Measurements from ENCODE around the gene DDX1. TPM values are rescaled to one million over a fixed set of nuclear protein-coding genes. Genes with fewer than 3 reads are reported as not detected.

DDX1 gene
- total and polyA plus RNA-seq, 2 donors (not counting 3 experiments of a cell fraction or from before 2014, with no cell fraction given) = 41.2 to 117 TPM

DNA sequence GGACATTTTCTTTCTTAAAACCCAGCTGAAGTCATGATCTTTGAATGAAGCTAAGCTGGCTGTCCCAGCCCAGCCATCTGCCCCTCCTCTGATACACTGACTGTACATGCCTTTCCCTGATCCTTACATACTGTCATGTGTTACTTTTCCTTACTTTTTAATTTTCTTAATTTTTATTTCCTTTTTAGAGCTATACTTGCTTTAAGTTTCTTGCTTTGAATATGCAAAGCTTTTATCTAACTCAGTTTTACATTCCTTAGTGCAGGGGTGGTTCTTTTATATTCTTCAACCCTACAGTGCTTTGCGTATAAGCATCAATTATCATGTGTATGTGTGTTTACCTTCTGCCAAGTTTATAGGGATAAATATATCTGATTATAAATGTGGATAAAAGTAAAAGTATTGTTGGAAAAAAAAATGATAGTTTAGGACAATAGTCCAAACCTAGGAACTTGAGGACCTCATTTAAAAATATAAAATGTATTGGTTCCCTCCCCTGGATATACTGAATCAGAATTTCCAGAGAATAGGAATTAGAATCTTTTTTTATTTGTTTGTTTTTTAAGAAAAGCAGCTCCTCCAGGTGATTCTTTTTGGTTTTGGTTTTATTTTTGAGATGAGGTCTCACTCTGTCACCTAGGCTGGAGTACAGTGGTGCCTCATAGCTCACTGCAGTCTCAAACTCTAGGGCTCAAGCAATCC is 17.8 kb downstream of the DDX1 start:
- Histone ChIP-seq H3K4me3 (replicated peaks in 1 of 3; ENCODE audit: insufficient read depth in 1 of 3, low read depth in 1 of 3, low read length in 3 of 3) (no peak overlapping the region), H4K20me1 (replicated peaks; ENCODE audit: control insufficient read depth, extremely low read depth, insufficient read depth, low read length) (no peaks in the 10 kb centered on the region), H3K4me2 (ENCODE audit: insufficient read depth, low read length) (no peak overlapping the region), H3K79me2 (ENCODE audit: control insufficient read depth, insufficient read depth, low read length) (no peaks in the 10 kb centered on the region), H3K27ac (ENCODE audit: insufficient read depth, low read depth, low read length) (no peak overlapping the region), H2AFZ (ENCODE audit: low read depth, low read length) (no peak overlapping the region), H3K9ac (replicated peaks; ENCODE audit: extremely low read depth, insufficient read depth, low read length) (no peak overlapping the region), H3K4me1 (ENCODE audit: control insufficient read depth, extremely low read depth, insufficient read depth, low read length) (no peaks in the 10 kb centered on the region), H3K9me3 (replicated peaks; ENCODE audit: control insufficient read depth, insufficient read depth, low read length) (no peaks in the 10 kb centered on the region), H3K9me1 (replicated peaks; ENCODE audit: control insufficient read depth, extremely low read depth, insufficient read depth, low read length) (no peaks in the 10 kb centered on the region), H3K36me3 (ENCODE audit: control insufficient read depth in 2 of 2, extremely low read depth in 1 of 2, insufficient read depth in 2 of 2, low read length in 2 of 2) (peaks cover 25 to 33% of the 10 kb centered on the region in 2 experiments), H3K27me3 (ENCODE audit: control insufficient read depth in 2 of 2, insufficient read depth in 2 of 2, low read length in 2 of 2) (no peaks in the 10 kb centered on the region)
- DNase-seq (ENCODE audit: low read depth, low spot score) = no peak
- FAIRE-seq = no peak
- dilution Hi-C loops (cut with MboI; ENCODE audit: extremely low pct_ligation_motif_present, low sequenced_read_pairs) (no loop called here), intact Hi-C loops (cut with micrococcal nuclease) (no loop called here)
- ChIA-PET CTCF (interaction anchor here (1.1 kb wide), 1 partner anchor 13 kb away, joined by 3 read pairs; no protein-coding TSS in a partner anchor), POLR2A (interaction anchor here (0.6 kb wide), 1 partner anchor 276 kb away, joined by 4 read pairs; no protein-coding TSS in a partner anchor)
- BruUV-seq (replicated peaks) = no TSS peak
- TF ChIP-seq, protein P1, sequence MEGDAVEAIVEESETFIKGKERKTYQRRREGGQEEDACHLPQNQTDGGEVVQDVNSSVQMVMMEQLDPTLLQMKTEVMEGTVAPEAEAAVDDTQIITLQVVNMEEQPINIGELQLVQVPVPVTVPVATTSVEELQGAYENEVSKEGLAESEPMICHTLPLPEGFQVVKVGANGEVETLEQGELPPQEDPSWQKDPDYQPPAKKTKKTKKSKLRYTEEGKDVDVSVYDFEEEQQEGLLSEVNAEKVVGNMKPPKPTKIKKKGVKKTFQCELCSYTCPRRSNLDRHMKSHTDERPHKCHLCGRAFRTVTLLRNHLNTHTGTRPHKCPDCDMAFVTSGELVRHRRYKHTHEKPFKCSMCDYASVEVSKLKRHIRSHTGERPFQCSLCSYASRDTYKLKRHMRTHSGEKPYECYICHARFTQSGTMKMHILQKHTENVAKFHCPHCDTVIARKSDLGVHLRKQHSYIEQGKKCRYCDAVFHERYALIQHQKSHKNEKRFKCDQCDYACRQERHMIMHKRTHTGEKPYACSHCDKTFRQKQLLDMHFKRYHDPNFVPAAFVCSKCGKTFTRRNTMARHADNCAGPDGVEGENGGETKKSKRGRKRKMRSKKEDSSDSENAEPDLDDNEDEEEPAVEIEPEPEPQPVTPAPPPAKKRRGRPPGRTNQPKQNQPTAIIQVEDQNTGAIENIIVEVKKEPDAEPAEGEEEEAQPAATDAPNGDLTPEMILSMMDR (IDR thresholded peaks at IDR 0.05; ENCODE audit: extremely low read depth in 1 of 2, insufficient read depth in 1 of 2, low read depth in 1 of 2, low read length in 2 of 2) = no peak
- TF ChIP-seq JUN (IDR thresholded peaks at IDR 0.05; ENCODE audit: borderline replicate concordance, insufficient read depth, insufficient read length, low read depth) = no peak

DNA sequence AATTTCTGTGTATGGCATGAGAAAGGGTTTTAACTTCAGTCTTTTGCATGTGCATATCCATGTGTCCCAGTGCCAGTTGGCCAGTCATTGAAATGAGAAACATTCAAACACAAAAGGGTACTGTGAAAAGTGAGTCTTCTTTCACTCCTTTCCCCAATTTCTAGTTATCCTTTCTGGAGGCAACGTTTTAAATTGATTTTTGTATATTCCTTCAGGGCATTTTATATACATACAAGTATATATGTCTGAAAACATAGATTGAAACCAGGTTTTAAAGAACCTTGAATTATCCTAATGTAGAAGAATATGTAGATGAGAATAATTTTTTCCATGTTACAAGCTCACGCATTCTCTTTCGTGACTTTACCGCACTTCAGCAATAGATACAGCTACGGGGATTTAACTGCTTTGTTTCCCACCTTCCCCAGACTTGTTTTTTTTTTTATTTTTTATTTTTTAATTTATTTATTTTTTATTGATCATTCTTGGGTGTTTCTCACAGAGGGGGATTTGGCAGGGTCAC is 18.8 kb downstream of the DDX1 start:
- peaks cover 17 to 23% of the 10 kb centered on the region in 2 experiments for H3K36me3 ChIP-seq (ENCODE audit: control insufficient read depth in 2 of 2, extremely low read depth in 1 of 2, insufficient read depth in 2 of 2, low read length in 2 of 2)
- no peaks in the 10 kb centered on the region for H3K9me1 ChIP-seq (replicated peaks; ENCODE audit: control insufficient read depth, extremely low read depth, insufficient read depth, low read length)
- CTCF ChIA-PET = no interaction called here
- no peak overlapping the region for H3K4me3 ChIP-seq (replicated peaks in 1 of 3; ENCODE audit: insufficient read depth in 1 of 3, low read depth in 1 of 3, low read length in 3 of 3)
- DNase-seq (ENCODE audit: low read depth, low spot score) (no peak), FAIRE-seq (no peak)
- no peak overlapping the region for H3K9ac ChIP-seq (replicated peaks; ENCODE audit: extremely low read depth, insufficient read depth, low read length)
- H3K79me2 ChIP-seq (ENCODE audit: control insufficient read depth, insufficient read depth, low read length) = no peaks in the 10 kb centered on the region
- POLR2A ChIA-PET = no interaction called here
- no peak overlapping the region for H2AFZ ChIP-seq (ENCODE audit: low read depth, low read length)
- no TSS peak for BruUV-seq (replicated peaks)
- H3K27ac ChIP-seq (ENCODE audit: insufficient read depth, low read depth, low read length) = no peak overlapping the region
- TF ChIP-seq POLR2AphosphoS5 (IDR thresholded peaks at IDR 0.05; ENCODE audit: insufficient read depth, low read depth, low read length) = no peak
- no peak for TF ChIP-seq JUN (IDR thresholded peaks at IDR 0.05; ENCODE audit: borderline replicate concordance, insufficient read depth, insufficient read length, low read depth)
- no peak for TF ChIP-seq EZH2 (IDR thresholded peaks at IDR 0.05; ENCODE audit: borderline replicate concordance, low read depth, low read length, severe bottlenecking)
- TF ChIP-seq, protein P1 (IDR thresholded peaks at IDR 0.05; ENCODE audit: extremely low read depth in 1 of 2, insufficient read depth in 1 of 2, low read depth in 1 of 2, low read length in 2 of 2) = no peak
- no peak for TF ChIP-seq POLR2A (IDR thresholded peaks at IDR 0.05; ENCODE audit: low read depth, low read length)
- TF ChIP-seq, protein P2, sequence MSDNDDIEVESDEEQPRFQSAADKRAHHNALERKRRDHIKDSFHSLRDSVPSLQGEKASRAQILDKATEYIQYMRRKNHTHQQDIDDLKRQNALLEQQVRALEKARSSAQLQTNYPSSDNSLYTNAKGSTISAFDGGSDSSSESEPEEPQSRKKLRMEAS (IDR thresholded peaks at IDR 0.05; ENCODE audit: insufficient read depth, insufficient read length) = no peak
- no peak for TF ChIP-seq FOS (IDR thresholded peaks at IDR 0.05; ENCODE audit: borderline replicate concordance, insufficient read depth, low read length)
- no peak for TF ChIP-seq MYC (IDR thresholded peaks at IDR 0.05; ENCODE audit: low read depth, low read length)
- TF ChIP-seq GATA2 (IDR thresholded peaks at IDR 0.05; ENCODE audit: insufficient read depth, insufficient read length, low read depth, low read length) = no peak
- dilution Hi-C loops (cut with MboI; ENCODE audit: extremely low pct_ligation_motif_present, low sequenced_read_pairs) (no loop called here), intact Hi-C loops (cut with micrococcal nuclease) (no loop called here)
- H3K27me3 ChIP-seq (ENCODE audit: control insufficient read depth in 2 of 2, insufficient read depth in 2 of 2, low read length in 2 of 2) = no peaks in the 10 kb centered on the region
- H3K4me2 ChIP-seq (ENCODE audit: insufficient read depth, low read length) = no peak overlapping the region
- no peaks in the 10 kb centered on the region for H4K20me1 ChIP-seq (replicated peaks; ENCODE audit: control insufficient read depth, extremely low read depth, insufficient read depth, low read length)
- H3K9me3 ChIP-seq (replicated peaks; ENCODE audit: control insufficient read depth, insufficient read depth, low read length) = no peaks in the 10 kb centered on the region
- H3K4me1 ChIP-seq (ENCODE audit: control insufficient read depth, extremely low read depth, insufficient read depth, low read length) = no peaks in the 10 kb centered on the region

All from endothelial cell of umbilical vein (primary cell).